Esophagus muscularis mucosa (tissue), 4 donors: ENCODE results near the gene UPF1. TPM values are rescaled to one million over a fixed set of nuclear protein-coding genes. Genes with fewer than 3 reads are reported as not detected.

Experiments used
- DNase-seq: peaks from one replicate; pipeline ENCODE4 v3.0.0-alpha.2; 2017; ENCODE audit errors: extremely low spot score
- H3K27ac ChIP-seq, 4 donors: fragments of 200-600 bp; sonication (generic); replicated peaks in 1 of 4; 1 replicate in 3 of 4; 2 replicates in 1 of 4; pipeline ENCODE4 v1.5.1; 2016 to 2019; ENCODE audit warnings: mild to moderate bottlenecking in 1 of 4
- H3K27me3 ChIP-seq, 4 donors: fragments of 200-600 bp; sonication (generic); one replicate each; pipeline versions ENCODE4 v1.5.1 to v1.6.0; 2016 to 2019
- H3K36me3 ChIP-seq, 4 donors: fragments of 200-600 bp; sonication (generic); one replicate each; pipeline ENCODE4 v1.5.1; 2016 to 2019
- H3K4me1 ChIP-seq, 4 donors: fragments of 200-600 bp; sonication (generic); one replicate each; pipeline ENCODE4 v1.5.1; 2016 to 2019
- H3K4me3 ChIP-seq, 4 donors: fragments of 200-600 bp; sonication (generic); 1 replicate in 2 of 4; 2 replicates in 2 of 4; pipeline ENCODE4 v1.5.1; 2016 to 2019; ENCODE audit warnings: mild to moderate bottlenecking in 4 of 4, moderate library complexity in 1 of 4
- H3K9me3 ChIP-seq, 4 donors: fragments of 200-600 bp; sonication (generic); 1 replicate in 3 of 4; 2 replicates in 1 of 4; pipeline ENCODE4 v1.5.1; 2016 to 2019
- CTCF ChIP-seq, 3 experiments: fragments of 200-600 bp in 2 of 3; fragments of 450-650 bp in 1 of 3; sonication (generic) in 2 of 3; IDR thresholded peaks; one replicate each; pipeline ENCODE4 v1.5.1; 2017 to 2019; ENCODE audit warnings: antibody characterized with exemption in 3 of 3, mild to moderate bottlenecking in 2 of 3, moderate library complexity in 1 of 3
- EP300 ChIP-seq: sonication (generic); formaldehyde crosslinking; IDR thresholded peaks from one replicate; pipeline ENCODE4 v1.6.1; 2017; ENCODE audit warnings: antibody characterized with exemption
- POLR2A ChIP-seq: fragments of 450-650 bp; IDR thresholded peaks from one replicate; pipeline ENCODE4 v1.6.1; 2017; ENCODE audit warnings: antibody characterized with exemption, moderate library complexity, mild to moderate bottlenecking, low read depth
- POLR2AphosphoS5 ChIP-seq, 2 donors: sonication (generic); formaldehyde crosslinking; IDR thresholded peaks; one replicate each; pipeline ENCODE4 v1.6.1; 2017; ENCODE audit warnings: antibody characterized with exemption in 2 of 2
- WGBS: methylation state at CpG from one replicate; pipeline ENCODE4 v1.1.5; 2018; 5-methylcytosine and 5-hydroxymethylcytosine counted together
- intact Hi-C: fragments of 100-400 bp; cut with DNase I; formaldehyde crosslinking; loops from one replicate; pipeline ENCODE4 v1.15.1; 2023
- total RNA-seq, 4 donors: library from RNA; depleted of rRNA; stranded (reverse); fragments of >200 nt; gene quantifications; one replicate each; pipeline versions ENCODE4 v1.1.0 to v1.2.1, GENCODE V29; 2016

Gene UPF1
- total RNA-seq, 4 donors from 2014 or later, result 54.8 to 116 (median 77.4) TPM

- Histone ChIP-seq H3K27ac (peak overlapping the region; percentile 75 to 81 (median 76)), H3K4me3 (no peak overlapping the region), H3K27me3 (no peaks in the 10 kb centered on the region), H3K4me1 (peaks cover 47 to 58% (median 54%) of the 10 kb centered on the region in 4 donors), H3K36me3 (peaks cover 48 to 68% (median 60%) of the 10 kb centered on the region in 4 donors), H3K9me3 (no peaks in the 10 kb centered on the region)
- intact Hi-C loops, result no loop called here
- 76% methylated on average over 16 of the region's 27 CpGs for WGBS
- DNase-seq, result no peak
- TF ChIP-seq POLR2AphosphoS5 (IDR thresholded peaks at IDR 0.05) (no peak), EP300 (no peak), CTCF (IDR thresholded peaks at IDR 0.05) (no peak), POLR2A (no peak)
Observed at GRCh38 chr19:18850471-18851375, 19.0 kb downstream of the UPF1 start.

- peaks cover 59 to 72% (median 68%) of the 10 kb centered on the region in 4 donors for H3K36me3 ChIP-seq
- TF ChIP-seq POLR2A, result no peak
- no peak for TF ChIP-seq POLR2AphosphoS5 (IDR thresholded peaks at IDR 0.05)
- TF ChIP-seq EP300, result no peak
- no peak for TF ChIP-seq CTCF (IDR thresholded peaks at IDR 0.05)
- peak overlapping the region in 2 of 4 donors; percentile 75 to 81 for H3K27ac ChIP-seq
- 91% methylated on average over 22 of the region's 31 CpGs for WGBS
- intact Hi-C loops, result no loop called here
- no peaks in the 10 kb centered on the region for H3K27me3 ChIP-seq
- no peaks in the 10 kb centered on the region for H3K9me3 ChIP-seq
- no peak for DNase-seq
- peaks cover 40 to 52% (median 44%) of the 10 kb centered on the region in 4 donors for H3K4me1 ChIP-seq
- no peak overlapping the region for H3K4me3 ChIP-seq
Observed at GRCh38 chr19:18851673-18852325, 20.0 kb downstream of the UPF1 start.

GRCh38 chr19:18852648-18853047 lies 20.9 kb downstream of the UPF1 start:
- WGBS, result 80% methylated on average over 7 of the region's 12 CpGs
- Histone ChIP-seq H3K36me3 (peaks cover 67 to 81% (median 77%) of the 10 kb centered on the region in 4 donors), H3K4me1 (peaks cover 31 to 44% (median 36%) of the 10 kb centered on the region in 4 donors), H3K4me3 (no peak overlapping the region), H3K9me3 (no peaks in the 10 kb centered on the region), H3K27ac (no peak overlapping the region), H3K27me3 (no peaks in the 10 kb centered on the region)
- TF ChIP-seq POLR2AphosphoS5 (IDR thresholded peaks at IDR 0.05) (no peak), POLR2A (no peak), CTCF (IDR thresholded peaks at IDR 0.05) (no peak), EP300 (no peak)
- intact Hi-C loops, result no loop called here
- no peak for DNase-seq

GRCh38 chr19:18853755-18854427 lies 22.1 kb downstream of the UPF1 start:
- Histone ChIP-seq H3K4me1 (peaks cover 19 to 33% (median 23%) of the 10 kb centered on the region in 4 donors), H3K9me3 (no peaks in the 10 kb centered on the region), H3K36me3 (peaks cover 80 to 93% (median 89%) of the 10 kb centered on the region in 4 donors), H3K27me3 (no peaks in the 10 kb centered on the region), H3K27ac (no peak overlapping the region), H3K4me3 (no peak overlapping the region)
- intact Hi-C loops, result no loop called here
- DNase-seq, result no peak
- 81% methylated on average over 10 of the region's 17 CpGs for WGBS
- TF ChIP-seq CTCF (IDR thresholded peaks at IDR 0.05), result no peak
- no peak for TF ChIP-seq EP300
- no peak for TF ChIP-seq POLR2AphosphoS5 (IDR thresholded peaks at IDR 0.05)
- no peak for TF ChIP-seq POLR2A
